ENCODE measurements around the gene XPC.

DNA sequence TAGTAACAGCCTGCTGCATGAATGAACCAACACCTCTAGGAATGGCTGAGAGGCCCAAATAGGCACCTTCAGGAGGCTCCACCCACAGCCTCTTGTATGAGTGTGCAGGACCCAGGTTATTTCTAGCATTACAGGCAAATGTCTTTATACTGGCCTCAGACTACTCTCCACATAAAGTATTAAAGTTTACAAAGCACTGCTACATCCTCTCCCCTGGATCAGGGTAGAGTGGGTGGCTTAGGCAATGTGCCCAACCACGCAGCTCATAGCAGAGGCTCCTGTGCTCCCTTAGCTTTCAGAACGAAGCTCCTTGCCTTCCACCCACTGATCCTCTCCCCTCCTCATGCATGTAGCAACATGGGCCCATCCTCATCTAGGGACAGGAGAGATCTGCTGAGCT lies 37.3 kb downstream of the XPC start:
- no peak for TF ChIP-seq IRF2 (CRISPR knock-in tag; IDR thresholded peaks at IDR 0.05; ENCODE audit: borderline replicate concordance, low read depth)
- TF ChIP-seq ESRRA (CRISPR knock-in tag; IDR thresholded peaks at IDR 0.05; ENCODE audit: borderline replicate concordance) = no peak
- no peak for TF ChIP-seq TEAD4 (CRISPR knock-in tag; IDR thresholded peaks at IDR 0.05)
- TF ChIP-seq, protein P1, sequence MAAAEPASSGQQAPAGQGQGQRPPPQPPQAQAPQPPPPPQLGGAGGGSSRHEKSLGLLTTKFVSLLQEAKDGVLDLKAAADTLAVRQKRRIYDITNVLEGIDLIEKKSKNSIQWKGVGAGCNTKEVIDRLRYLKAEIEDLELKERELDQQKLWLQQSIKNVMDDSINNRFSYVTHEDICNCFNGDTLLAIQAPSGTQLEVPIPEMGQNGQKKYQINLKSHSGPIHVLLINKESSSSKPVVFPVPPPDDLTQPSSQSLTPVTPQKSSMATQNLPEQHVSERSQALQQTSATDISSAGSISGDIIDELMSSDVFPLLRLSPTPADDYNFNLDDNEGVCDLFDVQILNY (CRISPR knock-in tag; IDR thresholded peaks at IDR 0.05) = no peak
- no peak for TF ChIP-seq CREB1 (CRISPR knock-in tag; IDR thresholded peaks at IDR 0.05)
- TF ChIP-seq NFYB (CRISPR knock-in tag; conservative IDR thresholded peaks at IDR 0.05; ENCODE audit: low read depth) = no peak
- TF ChIP-seq, protein P2, sequence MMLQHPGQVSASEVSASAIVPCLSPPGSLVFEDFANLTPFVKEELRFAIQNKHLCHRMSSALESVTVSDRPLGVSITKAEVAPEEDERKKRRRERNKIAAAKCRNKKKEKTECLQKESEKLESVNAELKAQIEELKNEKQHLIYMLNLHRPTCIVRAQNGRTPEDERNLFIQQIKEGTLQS (CRISPR knock-in tag; conservative IDR thresholded peaks at IDR 0.05) = no peak

Data from WTC11 (cell line).